Psoas muscle (tissue), 8 donors: ENCODE results near the gene ACSL5. TPM values are rescaled to one million over a fixed set of nuclear protein-coding genes. Genes with fewer than 3 reads are reported as not detected.
"Not testable (repeated sequence)": the region's sequence is repeated elsewhere in the genome, so short reads cannot be mapped to it uniquely, and the experiment has no call there.

Experiments
- ATAC-seq, 4 donors: fragments of 200-7000 bp; cut with Tn5 transposase; one replicate each; pipeline ENCODE4 v1.9.1; 2020; ENCODE audit warnings: moderate library complexity in 3 of 4, mild to moderate bottlenecking in 2 of 4
- DNase-seq, 2 donors: peaks; one replicate each; pipeline ENCODE4 v3.0.0-alpha.2; 2020
- H3K27ac ChIP-seq: fragments of 200-600 bp; one replicate; pipeline ENCODE4 v1.8.0; 2022
- H3K27me3 ChIP-seq, 3 donors: fragments of 200-600 bp in 1 of 3; one replicate each; pipeline versions ENCODE4 v1.6.1 to v1.8.0; 2013 to 2022; ENCODE audit warnings: low read length in 2 of 3, mild to moderate bottlenecking in 2 of 3, moderate library complexity in 1 of 3; ENCODE audit not compliant: insufficient read depth in 3 of 3
- H3K36me3 ChIP-seq, 2 donors: fragments of 200-600 bp in 1 of 2; one replicate each; pipeline versions ENCODE4 v1.6.1 to v1.8.0; 2013 to 2022; ENCODE audit warnings: low read depth in 1 of 2, mild to moderate bottlenecking in 1 of 2, moderate library complexity in 1 of 2; ENCODE audit not compliant: insufficient read depth in 1 of 2
- H3K4me1 ChIP-seq: fragments of 200-600 bp; one replicate; pipeline ENCODE4 v1.8.0; 2022
- H3K4me3 ChIP-seq: fragments of 200-600 bp; one replicate; pipeline ENCODE4 v1.8.0; 2022; ENCODE audit warnings: mild to moderate bottlenecking
- H3K9me3 ChIP-seq: fragments of 200-600 bp; one replicate; pipeline ENCODE4 v1.8.0; 2022
- WGBS, 3 donors: extraction: QIAGEN DNeasy Blood & Tissue Kit; methylation state at CpG; one replicate each; pipeline versions ENCODE4 v1.1.6 to v1.1.7; 2013; 5-methylcytosine and 5-hydroxymethylcytosine counted together
- intact Hi-C, 2 donors: fragments of 100-400 bp; cut with DNase I; formaldehyde crosslinking; loops; one replicate each; pipeline versions ENCODE4 v1.11.0 to v1.14.2; 2022
- polyA plus RNA-seq, 3 donors: library from polyadenylated mRNA; stranded (reverse); fragments of 200-250 nt; gene quantifications; one replicate each; pipeline ENCODE4 v1.2.3, GENCODE V29; 2013
- total RNA-seq, 4 donors: library from RNA; stranded (reverse); fragmentation: NEBNext Ultra II Directional in 2 of 4; extraction: Animal tissue kit (Norgen Biotek cat#: 25700) in 2 of 4; gene quantifications; one replicate each; pipeline versions ENCODE4 v1.2.1 to v1.2.4, GENCODE V29; 2021 to 2023
- TF ChIP-seq, protein P1 (sequence below): fragments of 200-600 bp; IDR thresholded peaks from one replicate; pipeline ENCODE4 v1.8.0; 2022; ENCODE audit warnings: antibody characterized with exemption
- donor health status: healthy with polysubstance abuse.
- donor health status: DM: no; HTN: no; CAD: no; lungs with moderate emphysema.
- donor health status: Bipolar disorder and iron deficiency.
- donor health status: healthy.
- donor health status: DM: yes; HTN: yes; CAD: no.
- donor health status: DM: no; HTN: no; CAD: no.
- donor health status: DM: no; HTN: no; CAD: no.
- donor health status: DM: yes; HTN: yes; CAD: no.

The ACSL5 gene
- total and polyA plus RNA-seq, 7 donors: 2.2 to 4.5 (median 3.4) TPM

DNA sequence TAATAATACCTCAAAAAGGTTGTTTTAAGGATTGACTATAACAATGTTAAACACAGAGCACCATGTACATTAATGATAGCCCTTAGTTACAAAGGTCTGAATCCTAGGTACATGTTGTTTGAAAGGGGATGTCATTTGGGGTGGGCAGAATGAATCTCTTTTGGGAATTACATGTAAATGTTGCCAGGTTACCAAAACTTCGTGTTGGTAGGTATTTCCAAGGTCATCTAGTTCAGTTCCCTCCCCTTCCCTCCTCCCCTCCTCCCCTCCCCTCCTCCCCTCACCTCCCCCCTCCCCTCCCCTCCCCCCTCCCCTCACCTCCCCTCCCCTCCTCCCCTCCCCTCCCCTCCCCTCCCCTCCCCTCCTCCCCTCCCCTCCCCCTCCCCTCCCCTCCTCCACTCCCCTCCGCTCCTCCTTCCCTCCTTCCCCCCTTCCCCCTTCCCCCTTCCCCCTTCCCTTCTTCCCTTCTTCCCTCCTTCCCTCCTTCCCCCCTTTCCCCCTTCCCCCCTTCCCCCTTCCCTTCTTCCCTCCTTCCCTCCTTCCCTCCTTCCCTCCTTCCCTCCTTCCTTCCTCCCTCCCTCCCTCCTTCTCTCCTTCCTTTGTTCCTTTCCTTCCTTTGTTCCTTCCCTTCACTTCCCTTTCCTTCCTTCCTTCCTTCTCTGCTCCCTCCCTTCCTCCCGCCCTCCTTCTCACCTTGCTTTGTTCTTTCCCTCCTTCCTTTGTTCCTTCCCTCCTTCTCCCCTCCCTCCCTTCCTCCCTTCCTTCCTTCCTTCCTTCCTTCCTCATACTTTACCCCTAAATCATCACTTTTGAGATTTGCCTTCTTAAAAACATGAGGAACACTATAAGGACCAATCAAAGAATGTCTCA is 81.2 kb downstream of the ACSL5 start:
- peaks cover 10% of the 10 kb centered on the region for H3K4me1 ChIP-seq
- peaks cover 0 to 10% of the 10 kb centered on the region in 2 donors for H3K36me3 ChIP-seq
- no peak overlapping the region for H3K4me3 ChIP-seq
- TF ChIP-seq, protein P1, sequence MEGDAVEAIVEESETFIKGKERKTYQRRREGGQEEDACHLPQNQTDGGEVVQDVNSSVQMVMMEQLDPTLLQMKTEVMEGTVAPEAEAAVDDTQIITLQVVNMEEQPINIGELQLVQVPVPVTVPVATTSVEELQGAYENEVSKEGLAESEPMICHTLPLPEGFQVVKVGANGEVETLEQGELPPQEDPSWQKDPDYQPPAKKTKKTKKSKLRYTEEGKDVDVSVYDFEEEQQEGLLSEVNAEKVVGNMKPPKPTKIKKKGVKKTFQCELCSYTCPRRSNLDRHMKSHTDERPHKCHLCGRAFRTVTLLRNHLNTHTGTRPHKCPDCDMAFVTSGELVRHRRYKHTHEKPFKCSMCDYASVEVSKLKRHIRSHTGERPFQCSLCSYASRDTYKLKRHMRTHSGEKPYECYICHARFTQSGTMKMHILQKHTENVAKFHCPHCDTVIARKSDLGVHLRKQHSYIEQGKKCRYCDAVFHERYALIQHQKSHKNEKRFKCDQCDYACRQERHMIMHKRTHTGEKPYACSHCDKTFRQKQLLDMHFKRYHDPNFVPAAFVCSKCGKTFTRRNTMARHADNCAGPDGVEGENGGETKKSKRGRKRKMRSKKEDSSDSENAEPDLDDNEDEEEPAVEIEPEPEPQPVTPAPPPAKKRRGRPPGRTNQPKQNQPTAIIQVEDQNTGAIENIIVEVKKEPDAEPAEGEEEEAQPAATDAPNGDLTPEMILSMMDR: no peak
- DNase-seq: no peak
- 61 to 77% (median 65%) methylated on average over 2 of the region's 3 CpGs for WGBS, 3 donors
- H3K27ac ChIP-seq: no peak overlapping the region
- intact Hi-C loops: no loop called here
- H3K27me3 ChIP-seq: no peaks in the 10 kb centered on the region
- no peak for ATAC-seq
- H3K9me3 ChIP-seq: no peaks in the 10 kb centered on the region

DNA sequence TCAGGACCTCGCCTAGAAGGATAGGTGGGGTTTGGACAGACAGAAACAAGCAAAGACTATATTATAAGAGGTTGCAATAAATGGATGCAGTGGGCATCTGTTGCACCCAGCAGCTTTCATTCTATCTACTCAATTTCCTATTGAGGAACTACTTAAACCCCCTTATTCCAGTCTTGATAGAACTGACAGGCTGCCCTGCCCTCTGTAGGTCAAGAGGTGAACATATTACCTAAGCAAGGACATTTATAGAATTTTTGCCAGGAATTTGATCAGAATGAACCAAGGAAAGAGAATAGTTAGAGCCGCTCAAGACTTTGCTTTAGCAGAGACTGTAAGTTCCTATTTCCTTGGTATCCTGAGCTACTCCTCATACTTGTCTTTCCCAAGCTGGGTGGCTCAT is 82.6 kb downstream of the ACSL5 start:
- intact Hi-C loops: no loop called here
- Histone ChIP-seq H3K36me3 (peaks cover 0 to 10% of the 10 kb centered on the region in 2 donors), H3K27me3 (no peaks in the 10 kb centered on the region), H3K4me1 (peaks cover 6% of the 10 kb centered on the region), H3K4me3 (no peak overlapping the region), H3K27ac (no peak overlapping the region), H3K9me3 (no peaks in the 10 kb centered on the region)
- no peak for ATAC-seq
- TF ChIP-seq, protein P1: no peak
- 98 to 100% (median 98%) methylated on average over 2 of the region's 2 CpGs for WGBS, 3 donors
- no peak for DNase-seq

DNA sequence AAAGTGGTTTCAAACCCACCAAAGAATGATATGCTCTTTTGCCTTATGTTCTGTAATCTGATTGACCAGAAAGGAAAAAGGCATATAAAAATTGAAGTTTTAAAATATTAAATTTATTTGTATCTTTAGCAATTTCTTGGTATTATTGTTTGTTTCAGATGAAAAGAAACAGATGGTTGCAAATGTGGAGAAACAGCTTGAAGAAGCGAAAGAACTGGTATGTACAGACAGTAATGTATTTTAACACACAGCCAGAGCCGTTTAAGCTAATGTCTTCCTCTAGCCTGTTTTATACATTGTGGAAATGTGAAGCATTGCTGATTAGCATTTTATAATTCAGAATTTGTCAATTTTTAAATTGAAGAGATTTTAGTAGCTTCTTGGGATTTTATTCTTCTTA is 86.5 kb downstream of the ACSL5 start:
- no peaks in the 10 kb centered on the region for H3K9me3 ChIP-seq
- TF ChIP-seq, protein P1: no peak
- DNase-seq (no peak), ATAC-seq (no peak)
- no peaks in the 10 kb centered on the region for H3K27me3 ChIP-seq
- H3K36me3 ChIP-seq: peaks cover 0 to 20% of the 10 kb centered on the region in 2 donors
- peaks cover 6% of the 10 kb centered on the region for H3K4me1 ChIP-seq
- H3K4me3 ChIP-seq: no peak overlapping the region
- 87 to 98% (median 95%) methylated on average over 2 of the region's 2 CpGs for WGBS, 3 donors
- intact Hi-C loops: no loop called here
- H3K27ac ChIP-seq: no peak overlapping the region

DNA sequence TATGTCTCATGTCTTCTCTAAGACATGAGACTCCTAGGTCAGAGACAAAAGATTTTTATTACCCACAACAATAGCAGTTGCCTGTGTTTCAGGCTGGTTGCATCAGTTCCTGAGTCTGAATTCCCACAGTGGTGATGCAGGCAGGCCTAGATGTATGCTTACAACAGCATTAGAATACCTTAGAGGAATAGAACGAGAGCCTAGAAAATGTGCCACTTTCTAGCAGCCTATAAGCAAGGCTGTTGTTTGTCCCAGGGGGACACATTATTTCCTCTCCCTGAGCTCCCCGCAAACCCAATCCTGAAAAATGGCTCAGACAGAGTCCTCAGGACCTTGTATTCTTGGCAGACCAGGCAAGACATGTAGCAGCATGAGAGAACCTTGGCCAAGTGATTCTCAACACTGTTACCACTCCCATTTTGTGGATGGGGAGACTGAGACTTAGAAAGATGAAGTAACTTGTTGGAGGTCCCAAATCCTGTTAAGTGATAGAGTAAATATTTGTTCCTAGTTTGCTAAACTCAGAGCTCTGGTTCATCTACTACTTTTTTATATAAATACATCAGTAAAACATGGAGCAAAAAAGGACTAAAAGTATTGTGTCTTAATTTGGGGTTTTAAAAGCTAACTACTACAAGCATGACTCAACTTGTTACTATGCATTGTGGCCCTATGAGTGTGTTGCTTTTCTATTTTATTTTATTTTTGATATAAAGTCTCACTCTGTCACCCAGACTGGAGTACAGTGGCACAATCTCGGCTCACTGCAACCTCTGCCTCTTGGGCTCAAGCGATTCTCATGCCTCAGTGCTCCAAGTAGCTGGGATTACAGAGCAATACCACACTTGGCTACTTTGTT is 87.3 kb downstream of the ACSL5 start:
- Histone ChIP-seq H3K27me3 (no peaks in the 10 kb centered on the region), H3K9me3 (no peaks in the 10 kb centered on the region), H3K27ac (no peak overlapping the region), H3K36me3 (peaks cover 5 to 29% of the 10 kb centered on the region in 2 donors), H3K4me3 (no peak overlapping the region), H3K4me1 (peaks cover 6% of the 10 kb centered on the region)
- intact Hi-C loops: no loop called here
- WGBS, 3 donors: 90 to 97% (median 95%) methylated on average over 4 of the region's 4 CpGs
- ATAC-seq (no peak), DNase-seq (no peak)
- TF ChIP-seq, protein P1: no peak

DNA sequence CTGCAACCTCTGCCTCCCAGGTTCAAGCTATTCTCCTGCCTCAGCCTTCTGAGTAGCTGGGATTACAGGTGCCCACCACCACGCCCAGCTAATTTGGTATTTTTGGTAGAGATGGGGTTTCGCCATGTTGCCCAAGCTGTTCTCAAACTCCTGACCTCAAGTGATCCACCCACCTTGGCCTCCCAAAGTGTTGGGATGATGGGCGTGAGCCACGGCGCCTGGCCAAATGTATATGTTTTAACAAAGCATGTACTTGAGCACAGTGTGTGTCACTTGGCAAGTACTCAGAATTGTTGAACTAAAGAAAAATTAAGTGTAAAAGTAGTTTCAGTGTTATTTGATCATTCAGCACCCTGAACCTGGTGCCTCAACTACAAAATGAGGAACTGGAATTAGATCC is 90.2 kb downstream of the ACSL5 start:
- H3K9me3 ChIP-seq, H3K27me3 ChIP-seq, ATAC-seq, DNase-seq, H3K4me3 ChIP-seq, intact Hi-C loops, H3K4me1 ChIP-seq, H3K27ac ChIP-seq: not testable (repeated sequence)
- peaks cover 5 to 44% of the 10 kb centered on the region in 2 donors for H3K36me3 ChIP-seq
- 98 to 99% (median 98%) methylated on average over 5 of the region's 5 CpGs for WGBS, 3 donors
